OCI-LY7 (cell line): ENCODE data around the gene C1orf105. TPM values are rescaled to one million over a fixed set of nuclear protein-coding genes. Genes with fewer than 3 reads are reported as not detected.

Experiments
- BruUV-seq: library from RNA; stranded (reverse); fragments of 400-500 nt; replicated peaks from 2 replicates; lab custom pipeline; 2021; lab: Mats Ljungman, UMichigan
- CTCF ChIA-PET: fragments of 300-600 bp; sonication (Branson Sonifier 250); formaldehyde crosslinking; loops from one replicate; lab custom pipeline; 2022; ENCODE audit warnings: antibody characterized with exemption; ENCODE audit not compliant: unreplicated experiment; lab: Charles Lee
- POLR2A ChIA-PET: fragments of 300-600 bp; sonication (Branson Sonifier 250); formaldehyde crosslinking; loops from one replicate; lab custom pipeline; 2022; ENCODE audit warnings: antibody characterized with exemption; lab: Charles Lee
- DNase-seq: peaks from one replicate; pipeline ENCODE4 v3.0.0-alpha.2; 2015; ENCODE audit warnings: low spot score
- H2AFZ ChIP-seq: fragments of 200-600 bp; sonication (generic), shearing (Covaris generic); 2 replicates; pipeline ENCODE4 v1.6.1; 2014; ENCODE audit warnings: mild to moderate bottlenecking, antibody characterized with exemption, low read length, moderate library complexity
- H3K27ac ChIP-seq: fragments of 200-600 bp; sonication (generic); 2 replicates; pipeline ENCODE4 v1.5.1; 2014; ENCODE audit warnings: mixed run types, low read depth, mild to moderate bottlenecking, moderate library complexity, low read length, inconsistent platforms; ENCODE audit not compliant: poor library complexity, severe bottlenecking
- H3K36me3 ChIP-seq: fragments of 200-600 bp; sonication (generic); 2 replicates; pipeline ENCODE4 v1.6.1; 2014; ENCODE audit warnings: mild to moderate bottlenecking, antibody characterized with exemption, low read length, moderate library complexity, mixed read lengths; ENCODE audit not compliant: insufficient read depth
- H3K4me1 ChIP-seq: fragments of 200-600 bp; sonication (generic); 2 replicates; pipeline ENCODE4 v1.5.1; 2014; ENCODE audit warnings: mild to moderate bottlenecking, low read length; ENCODE audit not compliant: insufficient read depth, poor library complexity, severe bottlenecking
- H3K4me2 ChIP-seq: fragments of 200-600 bp; sonication (generic); 2 replicates; pipeline ENCODE4 v1.6.1; 2014; ENCODE audit warnings: mild to moderate bottlenecking, low read length
- H3K4me3 ChIP-seq: fragments of 200-600 bp; sonication (generic); 2 replicates; pipeline ENCODE4 v1.5.1; 2014; ENCODE audit warnings: mild to moderate bottlenecking, low read depth, low read length; ENCODE audit not compliant: poor library complexity, severe bottlenecking
- H3K79me2 ChIP-seq: fragments of 200-600 bp; sonication (generic); 2 replicates; pipeline ENCODE4 v1.6.1; 2016; ENCODE audit warnings: low read depth, mild to moderate bottlenecking, low read length, moderate library complexity, mixed read lengths; ENCODE audit not compliant: insufficient read depth
- H3K9me2 ChIP-seq: fragments of 200-600 bp; sonication (generic); 2 replicates; pipeline ENCODE4 v1.6.1; 2016; ENCODE audit warnings: mild to moderate bottlenecking, low read length, mixed read lengths; ENCODE audit not compliant: insufficient read depth
- H3K9me3 ChIP-seq: fragments of 200-600 bp; sonication (generic); 2 replicates; pipeline ENCODE4 v1.6.1; 2014; ENCODE audit warnings: mild to moderate bottlenecking, mixed run types, low read length, mixed read lengths
- H4K20me1 ChIP-seq: fragments of 200-600 bp; sonication (generic); 2 replicates; pipeline ENCODE4 v1.6.1; 2014; ENCODE audit warnings: mild to moderate bottlenecking, antibody characterized with exemption, low read length, moderate library complexity, mixed read lengths; ENCODE audit not compliant: insufficient read depth
- EZH2phosphoT487 ChIP-seq: fragments of 200-600 bp; sonication (generic); IDR thresholded peaks from 2 replicates; pipeline ENCODE4 v1.6.1; 2018; ENCODE audit warnings: low read depth, borderline replicate concordance, mild to moderate bottlenecking, mixed run types, antibody characterized with exemption, low read length, moderate library complexity, mixed read lengths
- intact Hi-C: fragments of 100-400 bp; cut with micrococcal nuclease; formaldehyde crosslinking; loops from one replicate; pipeline ENCODE4 v1.10.0; 2022; ENCODE audit not compliant: unreplicated experiment
- total RNA-seq, 2 experiments: library from RNA; depleted of rRNA in 1 of 2; stranded (reverse); fragments of >200 nt in 1 of 2; shearing (Covaris generic) in 1 of 2; gene quantifications; 2 replicates each; pipeline ENCODE4 v1.2.3, GENCODE V29; 2014 to 2022
- TF ChIP-seq, protein P1 (sequence below): fragments of 200-600 bp; sonication (generic); conservative IDR thresholded peaks from 2 replicates; pipeline ENCODE4 v1.5.1; 2014; ENCODE audit warnings: mild to moderate bottlenecking, antibody characterized with exemption, low read length, moderate library complexity, mixed read lengths

Gene C1orf105
- total RNA-seq, 2 experiments from 2014 or later, result not detected

DNA sequence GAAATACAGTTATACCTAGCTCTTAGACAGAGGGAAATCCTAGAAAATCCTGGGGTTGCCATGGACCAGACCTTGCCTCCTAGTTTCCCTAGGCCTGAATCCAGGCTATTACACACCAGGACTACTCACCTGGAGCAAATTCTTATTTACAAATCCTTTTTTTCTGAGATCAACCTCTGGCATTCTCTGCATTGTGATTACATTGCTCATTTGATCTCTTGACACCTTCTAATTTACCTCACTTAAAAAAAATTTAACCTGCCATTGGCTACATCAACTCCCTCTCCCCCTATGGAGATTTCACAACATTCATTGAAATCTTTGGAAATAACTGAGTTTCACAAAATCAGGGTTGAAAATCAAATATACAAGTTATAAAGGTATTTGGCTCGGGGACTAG is 2.9 kb upstream of the C1orf105 start:
- ChIA-PET CTCF (no interaction called here), POLR2A (interaction anchor here (1.2 kb wide), 3 partner anchors 9 to 293 kb away, joined by 3 to 6 read pairs (median 4); no protein-coding TSS in a partner anchor)
- no peak for TF ChIP-seq EZH2phosphoT487
- TF ChIP-seq, protein P1, sequence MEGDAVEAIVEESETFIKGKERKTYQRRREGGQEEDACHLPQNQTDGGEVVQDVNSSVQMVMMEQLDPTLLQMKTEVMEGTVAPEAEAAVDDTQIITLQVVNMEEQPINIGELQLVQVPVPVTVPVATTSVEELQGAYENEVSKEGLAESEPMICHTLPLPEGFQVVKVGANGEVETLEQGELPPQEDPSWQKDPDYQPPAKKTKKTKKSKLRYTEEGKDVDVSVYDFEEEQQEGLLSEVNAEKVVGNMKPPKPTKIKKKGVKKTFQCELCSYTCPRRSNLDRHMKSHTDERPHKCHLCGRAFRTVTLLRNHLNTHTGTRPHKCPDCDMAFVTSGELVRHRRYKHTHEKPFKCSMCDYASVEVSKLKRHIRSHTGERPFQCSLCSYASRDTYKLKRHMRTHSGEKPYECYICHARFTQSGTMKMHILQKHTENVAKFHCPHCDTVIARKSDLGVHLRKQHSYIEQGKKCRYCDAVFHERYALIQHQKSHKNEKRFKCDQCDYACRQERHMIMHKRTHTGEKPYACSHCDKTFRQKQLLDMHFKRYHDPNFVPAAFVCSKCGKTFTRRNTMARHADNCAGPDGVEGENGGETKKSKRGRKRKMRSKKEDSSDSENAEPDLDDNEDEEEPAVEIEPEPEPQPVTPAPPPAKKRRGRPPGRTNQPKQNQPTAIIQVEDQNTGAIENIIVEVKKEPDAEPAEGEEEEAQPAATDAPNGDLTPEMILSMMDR, result no peak
- H3K4me2 ChIP-seq, result no peak overlapping the region
- no peak overlapping the region for H3K4me3 ChIP-seq
- intact Hi-C loops, result no loop called here
- no peaks in the 10 kb centered on the region for H3K79me2 ChIP-seq
- no peaks in the 10 kb centered on the region for H3K9me3 ChIP-seq
- no peaks in the 10 kb centered on the region for H3K4me1 ChIP-seq
- no peak overlapping the region for H2AFZ ChIP-seq
- no peaks in the 10 kb centered on the region for H3K36me3 ChIP-seq
- DNase-seq, result no peak
- no peaks in the 10 kb centered on the region; the same call in 1 of the 2 replicates for H3K9me2 ChIP-seq
- no peak overlapping the region for H3K27ac ChIP-seq
- H4K20me1 ChIP-seq, result no peaks in the 10 kb centered on the region
- no TSS peak for BruUV-seq

DNA sequence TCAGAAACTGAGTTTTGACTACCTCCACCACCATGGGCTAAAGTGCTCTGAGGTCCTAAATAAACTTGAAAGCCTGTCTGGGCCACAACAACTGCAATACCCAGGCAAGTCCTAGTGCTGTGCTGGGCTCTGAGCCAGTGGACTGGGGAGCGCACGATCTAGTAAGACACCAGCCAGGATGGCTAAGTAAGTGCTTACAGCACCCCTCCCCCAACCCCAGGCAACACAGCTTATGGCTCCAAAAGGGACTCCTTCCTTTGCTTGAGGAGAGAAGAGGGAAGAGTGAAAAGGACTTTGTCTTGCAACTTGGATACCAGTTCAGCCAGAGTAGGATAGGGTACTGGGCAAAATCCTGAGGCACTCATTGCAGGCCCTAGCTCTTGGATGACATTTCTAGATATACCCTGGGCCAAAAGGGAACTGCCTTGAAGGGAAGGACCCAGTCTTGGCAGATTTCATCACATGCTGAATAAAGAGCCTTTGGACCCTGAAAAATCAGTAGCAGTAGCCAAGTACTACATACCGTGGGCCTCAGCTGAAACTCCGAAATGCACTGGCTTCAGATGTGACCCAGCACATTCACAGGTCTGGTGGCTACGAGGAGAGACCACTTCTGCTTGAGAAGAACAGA is 1.6 kb downstream of the C1orf105 start:
- H3K9me3 ChIP-seq, result no peaks in the 10 kb centered on the region
- H3K9me2 ChIP-seq, result no peaks in the 10 kb centered on the region
- TF ChIP-seq, protein P1, result no peak
- TF ChIP-seq EZH2phosphoT487, result no peak
- no peak overlapping the region for H2AFZ ChIP-seq
- no peak overlapping the region for H3K4me3 ChIP-seq
- intact Hi-C loops, result no loop called here
- no peaks in the 10 kb centered on the region for H4K20me1 ChIP-seq
- POLR2A ChIA-PET, result no interaction called here
- H3K27ac ChIP-seq, result no peak overlapping the region
- DNase-seq, result no peak
- no TSS peak for BruUV-seq
- CTCF ChIA-PET, result no interaction called here
- H3K4me1 ChIP-seq, result no peaks in the 10 kb centered on the region
- H3K36me3 ChIP-seq, result no peaks in the 10 kb centered on the region
- no peak overlapping the region for H3K4me2 ChIP-seq
- no peaks in the 10 kb centered on the region for H3K79me2 ChIP-seq

DNA sequence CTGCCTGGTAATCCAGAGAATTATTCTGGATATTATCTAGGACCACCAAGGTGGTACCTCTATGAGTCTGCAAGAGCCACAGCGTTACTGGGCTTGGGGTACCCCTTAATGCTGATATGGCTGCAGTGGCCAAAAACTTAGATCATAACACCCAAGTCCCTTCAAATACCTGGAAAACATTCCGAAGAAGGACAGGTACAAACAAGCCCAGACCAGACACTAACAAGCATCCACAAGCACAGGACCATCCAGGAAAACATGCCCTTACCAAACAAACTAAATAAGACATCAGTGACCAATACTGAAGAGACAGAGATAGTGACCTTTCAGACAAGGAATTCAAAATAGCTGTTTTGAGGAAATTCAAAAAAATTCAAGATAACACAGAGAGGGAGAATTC is 2.9 kb downstream of the C1orf105 start:
- Histone ChIP-seq H3K4me3 (no peak overlapping the region), H2AFZ (no peak overlapping the region), H3K9me3 (no peaks in the 10 kb centered on the region), H3K4me1 (no peaks in the 10 kb centered on the region), H3K9me2 (no peaks in the 10 kb centered on the region), H3K4me2 (no peak overlapping the region), H4K20me1 (peaks cover under 1% of the 10 kb centered on the region; the same call in 1 of the 2 replicates), H3K79me2 (no peaks in the 10 kb centered on the region), H3K27ac (no peak overlapping the region), H3K36me3 (no peaks in the 10 kb centered on the region)
- ChIA-PET POLR2A (interaction anchor here (0.5 to 0.6 kb wide), 2 partner anchors 260 to 345 kb away, joined by 3 to 5 read pairs; no protein-coding TSS in a partner anchor), CTCF (no interaction called here)
- TF ChIP-seq EZH2phosphoT487, result no peak
- TF ChIP-seq, protein P1, result no peak
- intact Hi-C loops, result no loop called here
- no TSS peak for BruUV-seq
- DNase-seq, result no peak
